WTC11 (cell line): ENCODE data around the gene MYOF. TPM values are rescaled to one million over a fixed set of nuclear protein-coding genes. Genes with fewer than 3 reads are reported as not detected.
A peak's percentile ranks its signal among the peaks of the same experiment; 100 is the strongest.

ENCODE experiments used
- ATAC-seq: fragments of 200-7000 bp; cut with Tn5 transposase; 2 replicates; pipeline ENCODE4 v1.10.0; 2021; ENCODE audit warnings: mild to moderate bottlenecking, moderate library complexity
- CTCF ChIA-PET: fragments of 300-600 bp; sonication (Branson Sonifier 250); formaldehyde crosslinking; loops from one replicate; lab custom pipeline; 2021; ENCODE audit warnings: antibody characterized with exemption; lab: Charles Lee
- POLR2A ChIA-PET: fragments of 350-600 bp; sonication (Branson Sonifier 250); formaldehyde crosslinking; loops from one replicate; lab custom pipeline; 2021; ENCODE audit warnings: antibody characterized with exemption; lab: Charles Lee
- DNase-seq: peaks from one replicate; pipeline ENCODE4 v3.0.0; 2021; ENCODE audit warnings: low spot score
- H3K27ac Mint-ChIP-seq: 2 replicates; pipeline ENCODE4 v1.8.0; 2021; ENCODE audit warnings: mixed read lengths
- H3K27me3 Mint-ChIP-seq: 2 replicates; pipeline ENCODE4 v1.8.0; 2021; ENCODE audit warnings: low read depth, mild to moderate bottlenecking, moderate library complexity, mixed read lengths
- H3K36me3 Mint-ChIP-seq: 2 replicates; pipeline ENCODE4 v1.8.0; 2021; ENCODE audit warnings: mixed read lengths
- H3K4me1 Mint-ChIP-seq: 2 replicates; pipeline ENCODE4 v1.8.0; 2022; ENCODE audit warnings: mixed read lengths
- H3K4me3 Mint-ChIP-seq: 2 replicates; pipeline ENCODE4 v1.8.0; 2021; ENCODE audit warnings: mild to moderate bottlenecking, moderate library complexity, mixed read lengths
- H3K9me3 Mint-ChIP-seq: 2 replicates; pipeline ENCODE4 v1.8.0; 2021; ENCODE audit warnings: mixed read lengths
- ATF1 ChIP-seq: sonication (generic); formaldehyde crosslinking; IDR thresholded peaks from 2 replicates; pipeline ENCODE4 v1.8.1; 2023; ENCODE audit warnings: mild to moderate bottlenecking, moderate library complexity, missing genetic modification reagents
- GTF2I ChIP-seq: fragments of 250-450 bp; sonication (Bioruptor Pico); conservative IDR thresholded peaks from 2 replicates; pipeline ENCODE4 v1.4.0; 2021; ENCODE audit warnings: mild to moderate bottlenecking
- JUN ChIP-seq: sonication (generic); formaldehyde crosslinking; IDR thresholded peaks from 2 replicates; pipeline ENCODE4 v1.8.0; 2023; ENCODE audit warnings: mild to moderate bottlenecking, missing genetic modification reagents
- NFYB ChIP-seq: sonication (generic); formaldehyde crosslinking; conservative IDR thresholded peaks from 2 replicates; pipeline ENCODE4 v1.8.0; 2022; ENCODE audit warnings: low read depth, missing genetic modification reagents
- NR3C1 ChIP-seq: sonication (generic); formaldehyde crosslinking; conservative IDR thresholded peaks from 2 replicates; pipeline ENCODE4 v1.8.1; 2023; ENCODE audit warnings: low read depth, mild to moderate bottlenecking, missing genetic modification reagents
- OVOL2 ChIP-seq: fragments of 250-450 bp; sonication (Bioruptor Pico); IDR thresholded peaks from 2 replicates; pipeline ENCODE4 v1.9.0; 2021; ENCODE audit warnings: mild to moderate bottlenecking, borderline replicate concordance
- SMAD3 ChIP-seq: sonication (generic); formaldehyde crosslinking; IDR thresholded peaks from 2 replicates; pipeline ENCODE4 v1.8.0; 2022; ENCODE audit warnings: missing genetic modification reagents, mild to moderate bottlenecking, borderline replicate concordance
- SOX15 ChIP-seq: fragments of 250-450 bp; sonication (Bioruptor Pico); IDR thresholded peaks from 2 replicates; pipeline ENCODE4 v1.9.0; 2021; ENCODE audit warnings: mild to moderate bottlenecking
- ZNF263 ChIP-seq: sonication (generic); formaldehyde crosslinking; IDR thresholded peaks from 2 replicates; pipeline ENCODE4 v1.8.1; 2022; ENCODE audit warnings: low read depth, mild to moderate bottlenecking, moderate library complexity, missing genetic modification reagents
- ZNF416 ChIP-seq: fragments of 250-450 bp; sonication (Bioruptor Pico); IDR thresholded peaks from 2 replicates; pipeline ENCODE4 v1.9.0; 2021; ENCODE audit warnings: mild to moderate bottlenecking, inconsistent platforms
- ZNF423 ChIP-seq: fragments of 250-450 bp; sonication (Bioruptor Pico); IDR thresholded peaks from 2 replicates; pipeline ENCODE4 v2.1.2; 2022; ENCODE audit warnings: mild to moderate bottlenecking, moderate library complexity
- total RNA-seq: library from RNA; stranded (reverse); gene quantifications from 3 replicates; pipeline ENCODE4 v1.2.3, GENCODE V29; 2021
- TF ChIP-seq, protein P1 (sequence below): sonication (generic); formaldehyde crosslinking; conservative IDR thresholded peaks from 2 replicates; pipeline ENCODE4 v1.8.1; 2023; ENCODE audit warnings: mild to moderate bottlenecking, low read depth, missing genetic modification reagents, moderate library complexity
- TF ChIP-seq, protein P2 (sequence below): sonication (generic); formaldehyde crosslinking; IDR thresholded peaks from 2 replicates; pipeline ENCODE4 v1.8.1; 2023; ENCODE audit warnings: mild to moderate bottlenecking, missing genetic modification reagents, moderate library complexity
- TF ChIP-seq, protein P3 (sequence below): sonication (generic); formaldehyde crosslinking; IDR thresholded peaks from 2 replicates; pipeline ENCODE4 v1.8.0; 2022; ENCODE audit warnings: mild to moderate bottlenecking, missing genetic modification reagents
- TF ChIP-seq, protein P4 (sequence below): sonication (generic); formaldehyde crosslinking; IDR thresholded peaks from 2 replicates; pipeline ENCODE4 v1.8.1; 2022; ENCODE audit warnings: low read depth, mild to moderate bottlenecking, moderate library complexity, missing genetic modification reagents, borderline replicate concordance
- TF ChIP-seq, protein P5 (sequence below): fragments of 250-450 bp; sonication (Bioruptor Pico); IDR thresholded peaks from 2 replicates; pipeline ENCODE4 v1.9.0; 2021; ENCODE audit warnings: moderate library complexity, mild to moderate bottlenecking, inconsistent platforms, borderline replicate concordance
- TF ChIP-seq, protein P6 (sequence below): sonication (generic); formaldehyde crosslinking; IDR thresholded peaks from 2 replicates; pipeline ENCODE4 v1.8.1; 2023; ENCODE audit warnings: mild to moderate bottlenecking, moderate library complexity, missing genetic modification reagents
- TF ChIP-seq, protein P7 (sequence below): sonication (generic); formaldehyde crosslinking; IDR thresholded peaks from 2 replicates; pipeline ENCODE4 v1.8.1; 2022; ENCODE audit warnings: missing genetic modification reagents, borderline replicate concordance

MYOF gene
- total RNA-seq, 1 experiment from 2014 or later: 1.8 TPM

DNA sequence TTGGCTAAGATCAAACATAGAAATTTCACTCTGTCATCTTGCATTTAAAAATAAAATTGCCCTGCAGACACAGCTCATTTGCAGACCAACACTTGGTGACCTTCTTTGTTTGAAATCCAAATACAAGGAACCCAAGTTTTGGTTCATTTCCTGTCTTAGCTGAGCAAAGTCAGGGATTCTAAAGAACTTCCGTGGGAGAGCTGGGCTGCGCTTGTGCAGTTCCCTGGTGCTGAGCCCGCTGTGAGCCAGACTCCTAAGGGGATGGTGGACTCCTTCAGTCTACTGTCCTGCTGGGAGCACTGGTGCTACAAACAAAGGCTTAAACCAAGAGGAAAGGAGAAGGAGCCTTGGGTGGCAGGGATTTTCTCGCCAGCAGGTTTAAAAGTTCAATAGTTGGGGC lies 60.0 kb downstream of the MYOF start:
- no peak for TF ChIP-seq OVOL2
- no peak for TF ChIP-seq GTF2I (CRISPR knock-in tag)
- peak; percentile 82 for TF ChIP-seq ZNF423
- ATAC-seq (no peak), DNase-seq (no peak)
- Mint-ChIP-seq H3K27ac (peak overlapping the region; percentile 34; the same call in 1 of the 2 replicates), H3K27me3 (no peaks in the 10 kb centered on the region), H3K36me3 (no peaks in the 10 kb centered on the region), H3K4me3 (no peak overlapping the region), H3K4me1 (peaks cover 33% of the 10 kb centered on the region), H3K9me3 (no peaks in the 10 kb centered on the region)
- POLR2A ChIA-PET: interaction anchor here (1.0 to 1.3 kb wide), 2 partner anchors 9 to 11 kb away, joined by 3 to 4 read pairs; no protein-coding TSS in a partner anchor
- CTCF ChIA-PET: interaction anchor here (1.0 to 4.7 kb wide), 3 partner anchors 23 to 60 kb away, joined by 4 to 25 read pairs (median 4); partner anchors contain the start of gene MYOF

DNA sequence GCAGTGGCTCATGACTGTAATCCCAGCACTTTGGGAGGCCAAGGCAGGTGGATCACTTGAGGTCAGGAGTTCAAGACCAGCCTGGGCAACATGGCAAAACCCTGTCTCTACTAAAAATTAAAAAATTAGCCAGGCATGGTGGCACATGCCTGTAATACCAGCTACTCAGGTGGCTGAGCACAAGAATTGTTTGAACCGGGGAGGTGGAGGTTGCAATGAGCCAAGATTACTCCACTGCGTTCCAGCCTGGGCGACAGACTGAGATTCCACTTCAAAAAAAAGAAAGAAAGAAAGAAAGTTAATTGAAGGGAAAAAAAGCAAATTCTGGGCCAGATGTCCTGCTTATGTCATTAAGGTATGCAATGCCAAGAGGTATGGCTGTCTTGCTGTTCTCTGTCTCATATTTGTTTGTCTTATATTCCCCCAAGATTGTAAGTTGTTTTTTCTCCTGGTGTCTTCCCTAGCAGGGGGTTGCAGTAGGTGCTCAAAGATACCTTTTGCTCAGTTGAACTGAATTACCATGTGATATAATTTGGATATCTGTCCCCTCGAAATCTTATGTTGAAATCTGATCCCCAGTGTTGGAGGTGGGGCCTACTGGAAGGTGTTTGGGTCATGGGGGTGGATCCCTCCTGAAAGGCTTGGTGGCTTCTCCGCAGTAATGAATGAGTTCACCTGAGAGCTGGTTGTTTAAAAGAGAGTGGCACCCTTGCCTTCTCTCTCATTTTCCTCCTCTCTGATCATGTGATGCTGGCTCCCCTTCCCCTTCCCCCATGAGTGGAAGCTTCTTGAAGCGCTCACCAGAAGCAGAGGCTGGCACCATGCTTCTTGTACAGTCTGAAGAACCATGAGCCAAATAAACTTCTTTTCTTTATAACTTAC lies 60.9 kb downstream of the MYOF start:
- DNase-seq: no peak
- peak; percentile 85 for ATAC-seq
- H3K36me3 Mint-ChIP-seq: no peaks in the 10 kb centered on the region
- H3K27me3 Mint-ChIP-seq: no peaks in the 10 kb centered on the region
- peak overlapping the region; percentile 7; the same call in 1 of the 2 replicates for H3K4me3 Mint-ChIP-seq
- TF ChIP-seq, protein P1, sequence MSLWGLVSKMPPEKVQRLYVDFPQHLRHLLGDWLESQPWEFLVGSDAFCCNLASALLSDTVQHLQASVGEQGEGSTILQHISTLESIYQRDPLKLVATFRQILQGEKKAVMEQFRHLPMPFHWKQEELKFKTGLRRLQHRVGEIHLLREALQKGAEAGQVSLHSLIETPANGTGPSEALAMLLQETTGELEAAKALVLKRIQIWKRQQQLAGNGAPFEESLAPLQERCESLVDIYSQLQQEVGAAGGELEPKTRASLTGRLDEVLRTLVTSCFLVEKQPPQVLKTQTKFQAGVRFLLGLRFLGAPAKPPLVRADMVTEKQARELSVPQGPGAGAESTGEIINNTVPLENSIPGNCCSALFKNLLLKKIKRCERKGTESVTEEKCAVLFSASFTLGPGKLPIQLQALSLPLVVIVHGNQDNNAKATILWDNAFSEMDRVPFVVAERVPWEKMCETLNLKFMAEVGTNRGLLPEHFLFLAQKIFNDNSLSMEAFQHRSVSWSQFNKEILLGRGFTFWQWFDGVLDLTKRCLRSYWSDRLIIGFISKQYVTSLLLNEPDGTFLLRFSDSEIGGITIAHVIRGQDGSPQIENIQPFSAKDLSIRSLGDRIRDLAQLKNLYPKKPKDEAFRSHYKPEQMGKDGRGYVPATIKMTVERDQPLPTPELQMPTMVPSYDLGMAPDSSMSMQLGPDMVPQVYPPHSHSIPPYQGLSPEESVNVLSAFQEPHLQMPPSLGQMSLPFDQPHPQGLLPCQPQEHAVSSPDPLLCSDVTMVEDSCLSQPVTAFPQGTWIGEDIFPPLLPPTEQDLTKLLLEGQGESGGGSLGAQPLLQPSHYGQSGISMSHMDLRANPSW: no peak
- TF ChIP-seq JUN (CRISPR knock-in tag): no peak
- TF ChIP-seq, protein P2, sequence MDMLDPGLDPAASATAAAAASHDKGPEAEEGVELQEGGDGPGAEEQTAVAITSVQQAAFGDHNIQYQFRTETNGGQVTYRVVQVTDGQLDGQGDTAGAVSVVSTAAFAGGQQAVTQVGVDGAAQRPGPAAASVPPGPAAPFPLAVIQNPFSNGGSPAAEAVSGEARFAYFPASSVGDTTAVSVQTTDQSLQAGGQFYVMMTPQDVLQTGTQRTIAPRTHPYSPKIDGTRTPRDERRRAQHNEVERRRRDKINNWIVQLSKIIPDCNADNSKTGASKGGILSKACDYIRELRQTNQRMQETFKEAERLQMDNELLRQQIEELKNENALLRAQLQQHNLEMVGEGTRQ (CRISPR knock-in tag): peak; percentile 78
- no peak for TF ChIP-seq SOX15 (CRISPR knock-in tag)
- no peak for TF ChIP-seq NR3C1
- TF ChIP-seq, protein P3, sequence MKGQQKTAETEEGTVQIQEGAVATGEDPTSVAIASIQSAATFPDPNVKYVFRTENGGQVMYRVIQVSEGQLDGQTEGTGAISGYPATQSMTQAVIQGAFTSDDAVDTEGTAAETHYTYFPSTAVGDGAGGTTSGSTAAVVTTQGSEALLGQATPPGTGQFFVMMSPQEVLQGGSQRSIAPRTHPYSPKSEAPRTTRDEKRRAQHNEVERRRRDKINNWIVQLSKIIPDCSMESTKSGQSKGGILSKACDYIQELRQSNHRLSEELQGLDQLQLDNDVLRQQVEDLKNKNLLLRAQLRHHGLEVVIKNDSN (CRISPR knock-in tag): peak; percentile 57
- no peak for TF ChIP-seq ZNF416 (CRISPR knock-in tag)
- TF ChIP-seq, protein P4, sequence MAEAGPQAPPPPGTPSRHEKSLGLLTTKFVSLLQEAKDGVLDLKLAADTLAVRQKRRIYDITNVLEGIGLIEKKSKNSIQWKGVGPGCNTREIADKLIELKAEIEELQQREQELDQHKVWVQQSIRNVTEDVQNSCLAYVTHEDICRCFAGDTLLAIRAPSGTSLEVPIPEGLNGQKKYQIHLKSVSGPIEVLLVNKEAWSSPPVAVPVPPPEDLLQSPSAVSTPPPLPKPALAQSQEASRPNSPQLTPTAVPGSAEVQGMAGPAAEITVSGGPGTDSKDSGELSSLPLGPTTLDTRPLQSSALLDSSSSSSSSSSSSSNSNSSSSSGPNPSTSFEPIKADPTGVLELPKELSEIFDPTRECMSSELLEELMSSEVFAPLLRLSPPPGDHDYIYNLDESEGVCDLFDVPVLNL (CRISPR knock-in tag): no peak
- no peak for TF ChIP-seq ZNF263 (CRISPR knock-in tag)
- peaks cover 33% of the 10 kb centered on the region for H3K4me1 Mint-ChIP-seq
- H3K27ac Mint-ChIP-seq: peak overlapping the region; percentile 83
- ChIA-PET POLR2A (interaction anchor here (0.6 to 1.8 kb wide), 5 partner anchors 10 to 28 kb away, joined by 3 to 5 read pairs (median 3); no protein-coding TSS in a partner anchor), CTCF (interaction anchor here (1.0 to 4.7 kb wide), 5 partner anchors 24 to 61 kb away, joined by 3 to 25 read pairs (median 4); partner anchors contain the start of gene MYOF)
- H3K9me3 Mint-ChIP-seq: no peaks in the 10 kb centered on the region

DNA sequence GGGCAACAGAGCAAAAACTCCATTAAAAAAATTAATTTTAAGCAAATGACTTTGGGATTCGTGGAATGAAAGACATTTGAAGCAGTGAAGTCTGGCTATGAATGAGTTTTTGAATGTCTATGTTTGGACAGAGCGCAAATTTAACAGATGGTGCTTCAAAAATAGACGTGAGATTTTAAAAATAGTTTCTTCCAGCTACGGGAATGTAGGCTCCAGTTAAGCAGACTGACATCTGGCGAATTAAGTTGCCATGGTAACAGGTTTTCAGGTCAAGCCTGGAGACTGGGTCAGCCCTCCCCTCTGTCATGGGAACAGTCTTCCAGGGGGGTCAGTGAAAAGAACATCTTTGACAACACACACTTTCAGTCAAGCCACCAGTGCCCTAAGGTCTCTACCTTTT lies 62.0 kb downstream of the MYOF start:
- peak overlapping the region; percentile 52; the same call in 1 of the 2 replicates for H3K27ac Mint-ChIP-seq
- ChIA-PET CTCF (interaction anchor here (0.6 to 4.7 kb wide), 4 partner anchors 14 to 581 kb away, joined by 3 to 25 read pairs (median 8); partner anchors contain the start of gene MYOF), POLR2A (interaction anchor here (1.8 kb wide), 1 partner anchor 19 kb away, joined by 5 read pairs; no protein-coding TSS in a partner anchor)
- H3K9me3 Mint-ChIP-seq: no peaks in the 10 kb centered on the region
- H3K36me3 Mint-ChIP-seq: no peaks in the 10 kb centered on the region
- no peak for DNase-seq
- H3K27me3 Mint-ChIP-seq: no peaks in the 10 kb centered on the region
- no peak overlapping the region for H3K4me3 Mint-ChIP-seq
- peak; percentile 32 for ATAC-seq
- peaks cover 39% of the 10 kb centered on the region for H3K4me1 Mint-ChIP-seq
- TF ChIP-seq, protein P5, sequence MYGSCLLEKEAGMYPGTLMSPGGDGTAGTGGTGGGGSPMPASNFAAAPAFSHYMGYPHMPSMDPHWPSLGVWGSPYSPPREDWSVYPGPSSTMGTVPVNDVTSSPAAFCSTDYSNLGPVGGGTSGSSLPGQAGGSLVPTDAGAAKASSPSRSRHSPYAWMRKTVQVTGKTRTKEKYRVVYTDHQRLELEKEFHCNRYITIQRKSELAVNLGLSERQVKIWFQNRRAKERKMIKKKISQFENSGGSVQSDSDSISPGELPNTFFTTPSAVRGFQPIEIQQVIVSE: no peak
- TF ChIP-seq NFYB (CRISPR knock-in tag) (no peak), ATF1 (CRISPR knock-in tag) (no peak), NR3C1 (no peak), ZNF416 (CRISPR knock-in tag) (no peak), SMAD3 (CRISPR knock-in tag) (no peak)
- TF ChIP-seq, protein P6, sequence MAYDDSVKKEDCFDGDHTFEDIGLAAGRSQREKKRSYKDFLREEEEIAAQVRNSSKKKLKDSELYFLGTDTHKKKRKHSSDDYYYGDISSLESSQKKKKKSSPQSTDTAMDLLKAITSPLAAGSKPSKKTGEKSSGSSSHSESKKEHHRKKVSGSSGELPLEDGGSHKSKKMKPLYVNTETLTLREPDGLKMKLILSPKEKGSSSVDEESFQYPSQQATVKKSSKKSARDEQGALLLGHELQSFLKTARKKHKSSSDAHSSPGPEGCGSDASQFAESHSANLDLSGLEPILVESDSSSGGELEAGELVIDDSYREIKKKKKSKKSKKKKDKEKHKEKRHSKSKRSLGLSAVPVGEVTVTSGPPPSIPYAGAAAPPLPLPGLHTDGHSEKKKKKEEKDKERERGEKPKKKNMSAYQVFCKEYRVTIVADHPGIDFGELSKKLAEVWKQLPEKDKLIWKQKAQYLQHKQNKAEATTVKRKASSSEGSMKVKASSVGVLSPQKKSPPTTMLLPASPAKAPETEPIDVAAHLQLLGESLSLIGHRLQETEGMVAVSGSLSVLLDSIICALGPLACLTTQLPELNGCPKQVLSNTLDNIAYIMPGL (CRISPR knock-in tag): no peak
- TF ChIP-seq, protein P2 (CRISPR knock-in tag): no peak
- TF ChIP-seq, protein P7, sequence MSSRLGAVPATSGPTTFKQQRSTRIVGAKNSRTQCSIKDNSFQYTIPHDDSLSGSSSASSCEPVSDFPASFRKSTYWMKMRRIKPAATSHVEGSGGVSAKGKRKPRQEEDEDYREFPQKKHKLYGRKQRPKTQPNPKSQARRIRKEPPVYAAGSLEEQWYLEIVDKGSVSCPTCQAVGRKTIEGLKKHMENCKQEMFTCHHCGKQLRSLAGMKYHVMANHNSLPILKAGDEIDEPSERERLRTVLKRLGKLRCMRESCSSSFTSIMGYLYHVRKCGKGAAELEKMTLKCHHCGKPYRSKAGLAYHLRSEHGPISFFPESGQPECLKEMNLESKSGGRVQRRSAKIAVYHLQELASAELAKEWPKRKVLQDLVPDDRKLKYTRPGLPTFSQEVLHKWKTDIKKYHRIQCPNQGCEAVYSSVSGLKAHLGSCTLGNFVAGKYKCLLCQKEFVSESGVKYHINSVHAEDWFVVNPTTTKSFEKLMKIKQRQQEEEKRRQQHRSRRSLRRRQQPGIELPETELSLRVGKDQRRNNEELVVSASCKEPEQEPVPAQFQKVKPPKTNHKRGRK (CRISPR knock-in tag): no peak
